Measurements from ENCODE around the gene KCMF1.
A peak's percentile ranks its signal among the peaks of the same experiment; 100 is the strongest.

The KCMF1 gene

GRCh38 chr2:85032621-85033020 lies 61.7 kb downstream of the KCMF1 start:
- DNase-seq = no peak

- no peak for DNase-seq
Measured at GRCh38 chr2:85033388-85033787, 62.4 kb downstream of the KCMF1 start.

DNA sequence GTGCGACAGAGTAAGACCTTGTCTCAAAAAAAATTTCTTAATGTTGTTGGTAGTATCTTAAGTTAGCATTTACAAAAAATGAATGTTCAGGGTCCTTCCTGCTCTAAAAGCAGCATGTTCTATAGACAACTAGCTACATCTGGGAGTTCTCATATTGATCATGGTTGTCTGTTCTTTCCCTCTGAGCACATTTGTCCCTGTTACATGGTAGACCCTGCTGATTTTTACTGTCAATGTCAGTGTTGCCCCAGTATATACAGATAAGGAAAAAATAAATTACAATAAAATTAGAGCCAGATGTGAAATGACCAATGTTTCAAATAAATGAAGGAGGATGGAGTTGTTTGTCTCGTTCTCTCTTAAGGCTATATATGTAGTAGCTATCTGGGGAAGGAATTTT lies 63.2 kb downstream of the KCMF1 start:
- DNase-seq = no peak

DNA sequence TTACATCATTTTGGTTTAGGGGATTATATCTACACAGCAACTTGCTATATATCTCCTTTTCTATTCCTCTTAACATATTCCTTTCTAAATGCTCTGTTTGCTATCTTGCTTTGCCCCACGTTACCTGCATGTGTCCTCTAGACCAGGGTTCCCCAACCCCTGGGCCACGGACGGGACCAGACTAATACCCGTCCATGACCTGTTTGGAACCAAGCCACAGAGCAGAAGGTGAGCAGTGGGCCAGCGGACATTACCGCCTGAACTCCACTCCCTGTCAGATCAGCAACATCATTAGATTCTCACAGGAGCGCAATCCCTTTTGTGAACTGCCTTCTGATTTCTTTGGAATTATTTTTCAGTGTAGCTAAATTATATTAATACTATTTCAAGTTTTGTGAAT lies 66.7 kb downstream of the KCMF1 start:
- DNase-seq = no peak

GRCh38 chr2:85042330-85042729 lies 71.4 kb downstream of the KCMF1 start:
- DNase-seq = no peak

- no peak for DNase-seq
Measured at GRCh38 chr2:85048534-85048933, 77.6 kb downstream of the KCMF1 start.

DNA sequence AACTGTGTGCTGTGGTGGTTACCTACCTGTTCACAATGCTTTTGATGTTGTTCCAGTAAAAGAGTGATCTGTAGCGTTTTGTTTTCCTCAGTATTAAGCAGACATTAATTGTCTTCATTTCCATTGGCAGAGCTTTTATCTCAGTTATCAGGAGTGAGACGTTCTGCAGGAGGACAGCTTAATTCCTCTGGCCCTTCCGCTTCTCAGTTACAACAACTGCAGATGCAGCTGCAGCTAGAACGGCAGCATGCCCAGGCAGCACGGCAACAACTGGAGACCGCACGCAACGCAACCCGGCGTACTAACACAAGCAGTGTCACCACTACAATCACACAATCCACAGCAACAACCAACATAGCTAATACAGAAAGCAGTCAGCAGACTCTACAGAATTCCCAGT lies 78.3 kb downstream of the KCMF1 start:
- DNase-seq = no peak

DNA sequence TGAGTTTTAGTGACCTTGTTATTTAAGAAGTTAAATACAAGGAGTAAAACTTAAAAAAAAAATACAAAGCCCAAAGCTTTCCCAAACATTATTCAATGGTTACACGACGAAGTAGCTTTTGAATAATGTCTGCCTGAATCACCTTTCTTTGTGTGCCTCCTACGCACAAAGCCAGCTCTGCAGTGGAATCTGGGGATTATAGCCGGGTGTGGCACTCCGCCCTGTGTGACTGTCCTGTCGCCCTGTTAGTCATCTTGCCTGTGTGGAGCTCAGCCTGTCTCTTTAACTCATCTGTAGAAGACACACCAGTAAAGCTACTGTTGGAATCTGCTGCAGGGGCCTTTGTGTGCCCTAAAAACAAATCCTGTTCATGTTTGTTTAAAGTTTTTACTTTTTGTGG lies 82.8 kb downstream of the KCMF1 start:
- no peak for DNase-seq

DNA sequence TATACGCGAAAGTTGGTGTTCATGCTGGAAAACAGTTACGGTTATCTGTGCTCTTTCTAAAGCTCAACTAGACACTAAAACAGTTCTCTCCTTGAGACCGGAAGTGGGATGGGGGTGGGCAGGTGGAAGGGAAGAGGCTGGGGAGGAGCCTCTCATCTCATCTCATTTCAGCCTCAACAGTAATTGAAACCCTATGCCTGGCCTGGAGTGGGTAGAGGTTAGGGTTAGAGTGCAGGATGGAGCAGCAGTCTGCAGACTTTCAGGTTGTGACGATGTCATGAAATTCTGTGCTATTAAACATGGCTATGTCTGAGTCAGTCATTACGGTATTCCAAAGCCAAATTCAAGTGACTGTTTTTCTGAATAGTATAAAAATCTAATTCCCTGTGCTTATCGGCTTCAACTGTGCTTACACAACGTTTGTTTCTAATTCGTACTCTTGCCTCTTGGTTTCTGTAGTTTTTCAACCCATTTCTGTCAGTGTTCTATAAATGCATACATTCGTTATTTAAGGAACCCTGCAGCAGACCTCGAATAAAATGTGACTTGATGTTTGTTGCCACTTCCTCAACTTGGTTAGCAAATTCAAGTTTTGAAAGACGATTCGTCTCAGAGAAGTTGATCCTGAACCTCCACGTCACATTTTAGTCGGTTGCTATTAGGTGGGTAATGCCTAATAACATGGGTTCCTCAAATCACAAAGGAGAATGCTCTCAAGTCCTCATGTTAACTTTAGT lies 86.4 kb downstream of the KCMF1 start:
- no peak for DNase-seq

GRCh38 chr2:85061896-85062295 lies 90.9 kb downstream of the KCMF1 start:
- DNase-seq = no peak

GRCh38 chr2:85062565-85062964 lies 91.6 kb downstream of the KCMF1 start:
- DNase-seq = no peak

DNA sequence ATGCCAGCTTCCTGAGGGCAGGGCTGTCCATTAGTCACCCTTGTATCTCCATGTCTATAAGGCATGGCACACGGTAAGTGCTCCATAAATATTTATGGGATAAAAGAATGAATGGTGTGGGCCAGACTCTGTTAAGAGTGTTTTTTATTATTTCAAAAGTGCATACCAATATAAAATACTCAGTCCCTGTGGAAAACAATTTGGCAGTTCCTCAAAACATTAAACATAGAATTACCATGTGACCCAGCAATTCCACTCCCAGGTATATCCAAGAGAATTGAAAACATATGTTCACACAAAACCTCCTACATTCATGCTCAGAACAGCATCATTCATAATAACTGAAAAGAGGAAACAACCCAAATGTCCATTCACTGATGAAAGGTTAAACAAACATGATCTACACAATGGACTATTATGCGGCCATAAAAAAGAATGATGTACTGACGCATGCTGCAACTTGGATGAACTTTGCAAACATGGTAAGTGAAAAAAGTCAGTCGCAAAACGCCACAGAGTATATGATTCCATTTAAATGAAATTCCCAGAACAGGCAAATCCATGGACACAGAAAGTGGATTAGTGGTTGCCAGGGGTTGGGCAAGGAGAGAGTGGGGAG lies 93.1 kb downstream of the KCMF1 start:
- DNase-seq = no peak

GRCh38 chr2:85064927-85065577 lies 94.1 kb downstream of the KCMF1 start:
- DNase-seq = no peak

DNA sequence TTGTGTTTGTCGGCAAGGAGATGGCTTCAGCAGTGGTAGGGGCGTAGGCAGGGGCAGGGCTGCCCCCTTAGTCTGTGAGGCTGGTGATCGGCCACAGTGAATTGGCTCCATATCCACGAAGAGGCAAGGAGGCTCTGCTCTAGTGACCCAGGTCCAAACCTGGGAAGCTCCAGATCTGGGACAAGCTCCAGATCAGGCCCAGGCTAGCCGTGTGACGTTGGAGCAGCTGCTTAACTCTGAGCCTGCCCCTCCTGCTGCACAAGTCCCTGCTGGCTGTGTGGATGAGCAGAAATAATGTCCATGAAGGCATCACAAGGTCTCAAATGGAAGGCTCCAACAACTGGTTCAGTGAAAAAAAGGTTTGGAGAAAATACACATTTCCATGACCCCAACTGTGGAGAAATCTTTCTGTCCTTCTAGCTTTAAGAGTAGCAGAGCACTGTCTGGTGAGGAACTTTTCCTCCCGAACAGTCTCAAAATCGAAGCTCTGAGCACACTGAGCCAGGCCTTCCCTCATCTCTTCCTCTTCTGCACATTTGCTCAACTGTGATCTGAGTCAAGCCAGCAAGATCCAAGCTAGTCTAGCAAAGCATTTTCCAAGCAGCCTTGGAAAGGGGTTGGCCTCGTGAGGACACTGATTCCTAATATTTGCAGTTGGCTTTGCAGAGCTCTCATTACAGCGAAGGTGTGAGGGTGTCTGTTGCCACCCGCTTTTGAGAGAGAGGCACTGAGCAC lies 95.2 kb downstream of the KCMF1 start:
- no peak for DNase-seq

- DNase-seq = peak; percentile 38
Measured at GRCh38 chr2:85066874-85067351, 96.0 kb downstream of the KCMF1 start.

- DNase-seq = no peak
Measured at GRCh38 chr2:85071096-85071495, 100.1 kb downstream of the KCMF1 start.

- DNase-seq = no peak
Measured at GRCh38 chr2:85073033-85073432, 102.1 kb downstream of the KCMF1 start.

DNA sequence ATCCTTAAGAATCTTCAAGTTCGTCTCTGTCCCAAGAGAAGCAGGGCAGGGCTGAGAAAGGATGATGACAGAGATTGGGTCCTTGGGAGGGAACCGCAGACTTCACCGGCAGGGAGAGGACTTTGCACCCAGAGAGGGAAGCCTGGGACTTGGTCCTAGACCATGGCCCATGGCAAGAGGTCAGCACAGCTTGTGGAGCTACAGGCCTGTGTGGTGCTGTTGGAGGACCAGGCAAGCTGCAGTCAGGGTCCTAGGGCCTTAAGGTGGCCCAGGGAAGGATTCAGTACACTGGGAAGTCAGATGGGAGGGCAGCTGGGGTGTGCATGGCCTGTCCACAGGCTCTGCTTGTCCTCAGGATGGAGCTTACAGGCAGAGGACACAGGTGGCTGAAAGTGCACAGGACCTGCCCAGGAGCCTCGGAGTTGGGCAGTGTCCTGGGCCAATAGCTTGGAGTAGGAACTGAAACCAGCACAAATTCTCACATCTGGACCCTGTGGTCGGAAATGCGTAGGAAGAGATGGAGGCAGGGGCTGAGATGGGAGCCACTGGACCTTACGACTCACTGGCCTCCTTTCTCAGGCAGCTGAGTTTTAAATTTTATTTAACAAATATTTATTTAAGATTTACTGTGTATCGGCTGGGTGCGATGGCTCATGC lies 105.8 kb downstream of the KCMF1 start:
- DNase-seq = no peak

DNA sequence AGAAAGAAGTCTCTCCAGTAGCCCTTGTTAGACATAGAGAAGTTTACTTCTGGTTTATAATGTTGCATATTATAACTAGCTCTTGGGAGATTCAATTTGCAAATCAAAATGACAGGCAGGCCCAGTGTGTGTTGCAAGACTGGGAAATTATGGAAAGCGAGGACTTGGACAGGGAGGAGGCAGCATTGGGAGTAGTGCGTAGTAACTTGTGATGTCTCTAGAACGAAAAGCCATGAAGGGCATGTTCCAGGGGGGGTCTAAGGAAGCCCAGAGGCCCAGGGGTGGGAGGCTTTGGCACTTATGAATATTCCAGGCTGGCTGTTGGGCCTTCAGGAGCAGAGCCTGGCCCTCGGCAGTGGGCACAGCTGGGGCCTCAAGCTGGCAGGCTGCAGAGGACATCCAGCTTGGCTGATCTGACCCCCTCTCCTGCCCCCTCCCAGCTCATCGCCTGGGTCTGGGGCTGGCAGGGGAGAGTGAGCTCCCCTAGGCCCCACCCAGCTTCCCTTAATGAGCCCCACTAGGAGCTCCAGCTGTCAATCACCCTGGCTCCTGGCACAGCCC lies 107.0 kb downstream of the KCMF1 start:
- DNase-seq = no peak

DNA sequence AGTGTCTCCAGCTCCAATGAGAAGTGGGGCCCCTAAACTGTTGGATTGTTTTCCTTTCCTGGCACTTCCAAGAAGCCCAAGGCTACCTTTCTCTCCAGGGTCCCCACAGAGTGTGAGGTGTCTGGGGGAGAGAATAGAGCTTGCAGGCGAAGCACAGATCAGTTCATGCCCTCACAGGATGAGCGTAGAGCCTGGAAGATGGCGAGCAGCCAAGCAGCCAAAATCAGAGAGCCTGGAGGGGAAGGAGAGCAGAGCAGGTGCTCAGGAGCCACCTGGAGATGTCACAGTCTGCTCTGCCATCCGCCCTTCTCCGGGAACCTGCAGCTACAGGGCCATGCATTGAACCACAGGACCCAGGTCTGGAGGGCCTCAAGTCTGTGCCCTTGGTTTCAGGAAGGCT lies 107.6 kb downstream of the KCMF1 start:
- no peak for DNase-seq

GRCh38 chr2:85083092-85083491 lies 112.1 kb downstream of the KCMF1 start:
- no peak for DNase-seq

DNA sequence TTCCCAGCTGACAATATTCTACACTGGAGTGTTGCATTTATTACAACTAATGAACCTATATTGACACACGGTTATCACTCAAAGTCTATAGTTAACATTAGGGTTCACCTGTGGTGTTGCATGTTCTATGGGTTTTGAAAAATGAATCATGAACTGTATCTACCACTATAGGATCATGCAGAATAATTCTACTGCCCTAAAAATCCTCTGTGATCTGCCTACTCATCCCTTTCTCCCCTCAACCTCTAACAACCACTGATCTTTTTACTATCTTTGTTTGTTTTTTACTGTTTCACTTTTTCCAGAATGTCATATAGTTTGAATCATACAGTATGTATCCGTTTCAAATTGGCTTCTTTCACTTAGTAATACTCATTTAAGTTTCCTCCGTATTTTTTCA lies 114.6 kb downstream of the KCMF1 start:
- no peak for DNase-seq

DNA sequence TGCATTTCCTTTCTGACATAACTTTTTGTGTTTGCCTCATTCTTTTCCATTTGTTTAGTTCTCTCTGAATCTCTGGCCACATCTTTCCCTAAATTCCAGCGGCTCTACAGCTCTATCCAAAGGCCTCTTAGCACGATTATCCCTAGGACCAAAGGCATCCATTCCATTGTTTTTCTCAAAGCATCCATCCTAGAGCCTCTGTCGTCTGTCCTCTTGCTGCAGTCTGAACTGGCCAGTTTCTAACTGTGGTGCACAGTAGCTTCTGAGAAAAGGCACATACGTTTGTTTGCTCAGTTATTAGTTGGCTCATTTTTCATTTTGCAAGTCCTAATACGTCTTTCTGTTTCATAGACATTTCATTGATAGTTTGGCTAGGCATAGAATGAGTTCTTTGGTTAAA lies 116.6 kb downstream of the KCMF1 start:
- DNase-seq = no peak

Data from stimulated activated CD4-positive, alpha-beta T cell treated with anti-CD3 and anti-CD28 coated beads, Interleukin-12 subunit alpha, Interleukin-12 subunit beta, amount 100 ng/mL, for 4 hours (primary cell).